Occipital lobe (tissue), 2 donors: ENCODE results near the gene TMEM267. TPM values are rescaled to one million over a fixed set of nuclear protein-coding genes. Genes with fewer than 3 reads are reported as not detected.
A peak's percentile ranks its signal among the peaks of the same experiment; 100 is the strongest.
"Not testable (repeated sequence)": the region's sequence is repeated elsewhere in the genome, so short reads cannot be mapped to it uniquely, and the experiment has no call there.

Experiments used
- DNase-seq: peaks from one replicate; lab custom pipeline; 2025; lab: John Stamatoyannopoulos, UW
- total RNA-seq: library from RNA; depleted of rRNA; stranded (reverse); fragments of >200 nt; gene quantifications from one replicate; pipeline ENCODE4 v1.2.3, GENCODE V29; 2014

Gene TMEM267
- total RNA-seq: 14.0 TPM

- peak; percentile 87 for DNase-seq
Observed at GRCh38 chr5:43483298-43484105, at the start of gene TMEM267. Gene TMEM267 (minus strand): TSS chr5:43483865. CDS start chr5:43453969, 29,896 bp downstream.

- no peak for DNase-seq
Observed at GRCh38 chr5:43530648-43531047, 47.0 kb upstream of the TMEM267 start.

GRCh38 chr5:43523662-43524072 is 40.0 kb upstream of the TMEM267 start:
- no peak for DNase-seq

- no peak for DNase-seq
Observed at GRCh38 chr5:43520615-43521014, 37.0 kb upstream of the TMEM267 start.

- DNase-seq: no peak
Observed at GRCh38 chr5:43515678-43516048, 32.0 kb upstream of the TMEM267 start.

GRCh38 chr5:43514816-43515677 is 31.4 kb upstream of the TMEM267 start, which contains the start of gene C5orf34:
Gene C5orf34 (minus strand): TSS chr5:43515148. CDS start chr5:43509339, 5,809 bp downstream.
- peak; percentile 95 for DNase-seq

GRCh38 chr5:43514471-43514815 is 30.8 kb upstream of the TMEM267 start:
- DNase-seq: peak; percentile 13

- DNase-seq: no peak
Observed at GRCh38 chr5:43514025-43514424, 30.4 kb upstream of the TMEM267 start.

GRCh38 chr5:43511062-43511461 is 27.4 kb upstream of the TMEM267 start:
- DNase-seq: not testable (repeated sequence)

- no peak for DNase-seq
Observed at GRCh38 chr5:43498581-43498980, 14.9 kb upstream of the TMEM267 start.

GRCh38 chr5:43497311-43498104 is 13.8 kb upstream of the TMEM267 start:
- DNase-seq: no peak

GRCh38 chr5:43491326-43491725 is 7.7 kb upstream of the TMEM267 start:
- DNase-seq: no peak

- DNase-seq: no peak
Observed at GRCh38 chr5:43486353-43486752, 2.7 kb upstream of the TMEM267 start.

- no peak for DNase-seq
Observed at GRCh38 chr5:43485406-43485805, 1.7 kb upstream of the TMEM267 start.

GRCh38 chr5:43484106-43484849 is 613 bp upstream of the TMEM267 start:
- DNase-seq: peak; percentile 90

GRCh38 chr5:43482490-43483297 is 971 bp downstream of the TMEM267 start:
- DNase-seq: no peak

GRCh38 chr5:43469671-43470391 is 13.8 kb downstream of the TMEM267 start:
- no peak for DNase-seq

GRCh38 chr5:43467100-43467499 is 16.6 kb downstream of the TMEM267 start:
- no peak for DNase-seq

- DNase-seq: not testable (repeated sequence)
Observed at GRCh38 chr5:43465455-43465854, 18.2 kb downstream of the TMEM267 start.
